NT2/D1 (cell line): ENCODE results near the gene OGG1.

Experiments used
- SUZ12 ChIP-seq: IDR thresholded peaks from 2 replicates; pipeline ENCODE4 v1.6.1; 2011; ENCODE audit not compliant: insufficient read length, insufficient read depth; ENCODE audit errors: extremely low read depth
- ZNF274 ChIP-seq: IDR thresholded peaks from 2 replicates; pipeline ENCODE4 v1.6.1; 2011; ENCODE audit warnings: mild to moderate bottlenecking, low read depth, low read length

- TF ChIP-seq ZNF274 (no peak), SUZ12 (no peak)
Measured at GRCh38 chr3:9795207-9795606, 45.5 kb downstream of the OGG1 start.
